Transverse colon (tissue), 3 donors: ENCODE data around the gene EVPL.

Source experiments
- POLR2A ChIP-seq: fragments of 450-650 bp; IDR thresholded peaks from one replicate; pipeline ENCODE4 v1.6.1; 2016; ENCODE audit warnings: antibody characterized with exemption, mild to moderate bottlenecking, moderate library complexity
- TF ChIP-seq, protein P1 (sequence below), 5 experiments: fragments of 200-600 bp in 3 of 5; fragments of 450-650 bp in 2 of 5; sonication (generic) in 3 of 5; IDR thresholded peaks; 1 replicate in 2 of 5; 2 replicates in 3 of 5; pipeline ENCODE4 v1.5.1; 2016 to 2017; ENCODE audit warnings: antibody characterized with exemption in 5 of 5, inconsistent platforms in 3 of 5, mild to moderate bottlenecking in 2 of 5, moderate library complexity in 1 of 5

DNA sequence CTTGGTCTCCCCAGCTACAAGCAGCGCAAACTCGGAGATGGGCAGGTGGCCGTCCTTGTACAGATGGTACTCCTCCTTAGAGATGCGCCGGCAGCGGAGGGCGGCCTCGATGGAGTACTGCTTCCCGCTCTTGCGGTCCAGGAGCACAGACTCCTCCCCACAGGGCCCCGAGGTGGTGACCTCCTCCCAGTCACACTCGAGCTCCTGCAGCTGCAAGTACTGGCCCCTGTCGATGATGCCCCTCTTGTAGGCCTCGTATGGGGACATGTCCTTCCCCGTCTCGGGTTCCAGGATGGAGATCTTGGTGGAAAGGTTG lies 19.3 kb downstream of the EVPL start:
- TF ChIP-seq POLR2A = no peak
- TF ChIP-seq, protein P1, sequence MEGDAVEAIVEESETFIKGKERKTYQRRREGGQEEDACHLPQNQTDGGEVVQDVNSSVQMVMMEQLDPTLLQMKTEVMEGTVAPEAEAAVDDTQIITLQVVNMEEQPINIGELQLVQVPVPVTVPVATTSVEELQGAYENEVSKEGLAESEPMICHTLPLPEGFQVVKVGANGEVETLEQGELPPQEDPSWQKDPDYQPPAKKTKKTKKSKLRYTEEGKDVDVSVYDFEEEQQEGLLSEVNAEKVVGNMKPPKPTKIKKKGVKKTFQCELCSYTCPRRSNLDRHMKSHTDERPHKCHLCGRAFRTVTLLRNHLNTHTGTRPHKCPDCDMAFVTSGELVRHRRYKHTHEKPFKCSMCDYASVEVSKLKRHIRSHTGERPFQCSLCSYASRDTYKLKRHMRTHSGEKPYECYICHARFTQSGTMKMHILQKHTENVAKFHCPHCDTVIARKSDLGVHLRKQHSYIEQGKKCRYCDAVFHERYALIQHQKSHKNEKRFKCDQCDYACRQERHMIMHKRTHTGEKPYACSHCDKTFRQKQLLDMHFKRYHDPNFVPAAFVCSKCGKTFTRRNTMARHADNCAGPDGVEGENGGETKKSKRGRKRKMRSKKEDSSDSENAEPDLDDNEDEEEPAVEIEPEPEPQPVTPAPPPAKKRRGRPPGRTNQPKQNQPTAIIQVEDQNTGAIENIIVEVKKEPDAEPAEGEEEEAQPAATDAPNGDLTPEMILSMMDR (IDR thresholded peaks at IDR 0.05) = no peak
